ENCODE measurements around the gene HYAL1.
"Not testable (repeated sequence)": the region's sequence is repeated elsewhere in the genome, so short reads cannot be mapped to it uniquely, and the experiment has no call there.

HYAL1 gene

DNA sequence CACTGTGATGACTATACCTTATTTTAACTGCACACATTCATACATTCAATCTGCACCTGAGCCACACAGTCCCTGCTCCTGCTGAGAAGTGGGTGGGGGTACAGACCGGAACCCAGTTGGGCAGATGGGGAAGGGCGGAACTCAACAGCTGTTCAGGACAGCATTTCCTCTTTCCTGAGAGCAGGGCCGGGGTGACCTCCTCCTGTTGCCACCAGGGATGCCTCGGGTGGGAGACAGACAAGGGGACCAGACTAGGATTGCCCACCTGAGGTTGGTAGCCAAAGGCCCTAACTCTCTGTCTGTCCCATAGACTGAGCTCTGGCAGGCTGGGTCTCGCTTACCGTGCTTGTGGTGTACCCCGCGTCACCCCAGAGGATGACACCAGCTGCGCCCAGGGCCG, 15.2 kb upstream of the HYAL1 start:
- no peak for DNase-seq (ENCODE audit: low read depth, low spot score)

DNA sequence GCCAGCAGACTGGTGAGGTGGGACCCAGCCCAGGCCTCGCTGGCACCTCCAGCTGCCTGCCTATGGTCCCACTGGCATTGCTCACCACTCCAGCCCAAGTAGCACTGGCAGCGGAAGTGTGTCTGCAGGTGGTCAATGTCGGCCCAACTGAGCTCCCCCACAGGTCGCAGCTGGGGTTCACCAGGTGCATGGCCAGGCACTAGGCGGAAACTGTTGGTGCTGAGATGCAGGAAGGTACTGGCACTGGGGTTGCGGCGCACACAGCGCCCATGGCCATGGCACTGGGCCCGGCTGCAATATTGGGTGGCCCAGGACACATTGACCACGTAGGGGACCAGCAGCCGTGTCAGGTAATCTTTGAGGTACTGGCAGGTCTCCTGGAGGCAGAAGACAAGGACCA, 14.8 kb upstream of the HYAL1 start:
- no peak for DNase-seq (ENCODE audit: low read depth, low spot score)

DNA sequence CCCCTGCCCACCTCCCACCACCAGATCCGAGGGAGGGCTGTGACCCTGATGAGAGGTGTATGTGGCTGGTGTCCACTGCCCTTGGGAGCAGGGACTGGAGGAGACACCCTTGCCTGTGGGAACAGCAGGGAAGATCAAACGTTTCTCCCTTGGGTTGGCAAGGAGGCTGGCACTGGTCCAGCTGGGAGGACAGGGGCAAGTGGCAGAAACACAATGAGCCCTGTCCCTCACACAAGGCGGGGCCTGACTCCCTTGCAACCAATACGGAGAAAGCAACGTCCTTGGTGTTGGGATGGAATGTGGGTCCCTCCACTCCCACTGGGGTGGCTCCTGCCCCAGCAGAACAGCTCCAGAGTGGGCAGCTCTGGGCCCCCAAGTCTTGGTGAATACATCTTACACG, 13.9 kb upstream of the HYAL1 start:
- DNase-seq (ENCODE audit: low read depth, low spot score): no peak

DNA sequence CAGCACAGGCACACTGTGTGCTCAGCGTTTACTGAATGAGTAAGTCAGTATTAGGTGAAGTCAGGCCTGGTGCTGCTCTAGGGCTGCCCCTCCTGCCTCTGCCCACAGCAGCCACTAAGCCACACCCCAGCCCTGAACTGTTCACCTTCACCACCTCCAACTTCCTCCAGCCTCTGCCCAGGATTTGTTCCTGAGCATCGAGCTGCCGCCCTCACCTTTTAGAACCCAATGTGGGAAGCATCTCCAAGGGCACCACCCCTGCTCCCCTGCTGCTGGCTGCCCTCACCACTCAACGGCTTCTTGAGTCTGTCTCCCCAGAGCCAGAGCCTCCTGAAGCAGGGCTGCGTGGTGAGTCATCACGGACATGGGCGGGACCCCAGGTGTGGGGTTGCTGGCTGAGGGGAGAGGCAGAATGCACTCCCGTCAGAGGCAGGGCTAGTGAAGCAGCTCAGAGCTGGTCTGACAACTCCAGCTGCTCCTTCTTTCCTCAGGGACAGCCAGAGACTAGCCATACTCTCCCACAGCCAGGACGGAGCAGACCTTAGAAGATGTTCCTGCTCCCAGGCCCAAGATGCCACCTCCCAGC, 13.4 kb upstream of the HYAL1 start:
- no peak for DNase-seq (ENCODE audit: low read depth, low spot score)

DNA sequence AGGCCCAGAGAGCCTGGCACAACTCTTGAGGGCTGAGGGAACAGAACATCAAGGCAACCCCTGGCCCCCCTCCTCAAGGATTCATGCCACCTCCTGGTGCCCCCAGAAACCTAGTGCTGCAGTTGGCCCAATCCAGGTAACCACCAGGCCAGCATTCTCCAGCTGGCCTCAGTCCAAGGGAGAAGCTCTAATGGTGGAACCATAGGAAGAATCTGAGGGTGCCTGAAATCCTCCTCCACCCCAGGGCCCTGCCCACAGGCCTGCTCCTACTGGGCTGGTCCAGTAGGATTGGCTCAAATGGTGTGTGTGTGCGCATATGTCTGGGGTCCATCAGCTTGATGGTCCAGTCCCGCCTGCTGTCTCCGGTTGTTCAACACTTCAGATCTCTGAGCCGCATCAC, 11.4 kb upstream of the HYAL1 start:
- DNase-seq (ENCODE audit: low read depth, low spot score): no peak

DNA sequence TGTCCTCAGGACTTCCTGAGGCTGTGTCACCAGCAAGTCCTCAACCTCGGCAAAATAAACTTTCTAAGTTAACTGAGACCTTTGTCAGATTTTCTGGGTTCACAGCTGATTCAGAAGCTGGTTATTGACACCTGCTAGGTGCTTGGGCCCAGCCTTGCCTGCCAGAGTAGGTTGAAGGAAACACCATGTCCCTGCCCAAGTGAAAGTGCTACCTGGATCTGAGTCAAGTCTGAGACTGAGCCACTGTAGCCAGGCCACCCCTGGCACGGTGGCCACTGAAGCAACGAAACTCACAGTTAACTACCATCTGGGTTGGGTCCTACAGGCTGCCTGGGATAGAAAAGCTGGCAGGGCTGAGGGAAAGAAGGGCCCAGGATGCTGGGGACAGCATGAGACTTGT, 11.0 kb upstream of the HYAL1 start:
- DNase-seq (ENCODE audit: low read depth, low spot score): no peak

DNA sequence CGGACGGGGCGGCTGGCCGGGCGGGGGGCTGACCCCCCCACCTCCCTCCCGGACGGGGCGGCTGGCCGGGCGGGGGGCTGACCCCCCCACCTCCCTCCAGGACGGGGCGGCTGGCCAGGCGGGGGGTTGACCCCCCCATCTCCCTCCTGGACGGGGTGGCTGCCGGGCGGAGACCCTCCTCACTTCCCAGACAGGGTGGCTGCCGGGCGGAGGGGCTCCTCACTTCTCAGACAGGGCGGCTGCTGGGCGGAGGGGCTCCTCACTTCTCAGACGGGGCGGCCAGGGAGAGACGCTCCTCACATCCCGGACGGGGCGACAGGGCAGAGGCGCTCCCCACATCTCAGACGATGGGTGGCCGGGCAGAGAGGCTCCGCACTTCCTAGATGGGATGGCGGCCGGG, 8.7 kb upstream of the HYAL1 start:
- DNase-seq (ENCODE audit: low read depth, low spot score): not testable (repeated sequence)

DNA sequence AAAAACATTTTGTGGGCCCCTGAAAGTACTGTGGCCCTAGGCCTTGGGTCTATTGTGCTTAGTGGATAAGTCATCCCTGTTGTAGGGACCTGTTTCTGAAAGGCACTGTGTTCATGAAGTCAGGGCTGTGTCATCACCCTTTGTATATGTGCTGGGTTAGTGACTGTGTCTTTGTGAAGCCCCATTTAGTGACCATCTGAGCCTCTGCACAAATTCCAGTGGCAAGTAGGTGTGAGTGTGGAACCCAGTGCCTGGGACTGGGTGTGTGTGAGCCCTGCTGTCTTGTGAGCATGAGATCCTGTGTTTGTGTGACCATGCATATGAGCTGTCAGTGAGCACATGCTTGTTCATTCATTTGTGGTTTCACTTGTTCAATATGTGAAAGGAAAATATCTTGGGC, 1.2 kb upstream of the HYAL1 start:
- DNase-seq (ENCODE audit: low read depth, low spot score): no peak

DNA sequence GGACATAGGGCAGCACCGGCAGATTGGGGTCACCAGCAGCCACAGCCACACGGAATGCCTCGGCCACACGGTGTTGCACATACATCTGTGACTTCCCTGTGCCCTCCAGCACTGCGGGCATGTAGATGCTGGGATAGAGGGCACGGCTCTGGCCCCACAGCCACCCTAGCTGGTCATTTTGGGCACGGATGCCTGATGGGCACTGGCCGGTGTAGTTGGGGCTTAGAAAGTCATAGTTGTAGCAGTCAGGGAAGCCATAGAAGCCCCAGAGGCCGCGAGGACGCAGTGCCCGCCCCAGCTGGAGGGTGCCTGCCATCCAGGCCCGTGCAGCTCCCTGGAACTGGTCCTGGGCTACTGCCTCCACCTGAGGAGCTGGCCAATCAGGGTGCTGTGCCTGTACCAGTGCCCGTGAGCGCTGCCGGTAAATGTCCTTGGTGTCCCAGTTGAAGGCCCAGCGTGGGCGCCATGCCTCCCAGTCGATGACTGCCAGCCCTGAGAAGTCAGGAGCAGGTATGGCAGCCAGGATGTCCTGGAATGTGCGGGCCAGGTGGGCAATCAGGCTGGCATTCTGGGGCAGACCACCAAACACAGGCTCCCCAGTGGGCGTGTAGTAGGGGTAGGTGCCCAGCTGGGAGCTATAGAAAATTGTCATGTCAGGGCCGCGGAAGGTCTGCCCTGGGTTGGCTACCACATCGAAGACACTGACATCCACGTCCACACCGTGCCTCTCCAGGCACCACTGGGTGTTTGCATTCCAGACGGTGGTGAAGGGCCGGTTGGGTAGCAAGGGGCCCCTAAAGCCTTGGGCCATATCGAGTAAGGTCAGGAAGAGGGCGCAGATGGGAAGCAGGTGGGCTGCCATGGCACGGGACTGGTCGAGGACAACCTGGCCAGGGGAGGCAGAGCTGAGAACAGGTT, 1.0 kb downstream of the HYAL1 start:
- DNase-seq (ENCODE audit: low read depth, low spot score): no peak

DNA sequence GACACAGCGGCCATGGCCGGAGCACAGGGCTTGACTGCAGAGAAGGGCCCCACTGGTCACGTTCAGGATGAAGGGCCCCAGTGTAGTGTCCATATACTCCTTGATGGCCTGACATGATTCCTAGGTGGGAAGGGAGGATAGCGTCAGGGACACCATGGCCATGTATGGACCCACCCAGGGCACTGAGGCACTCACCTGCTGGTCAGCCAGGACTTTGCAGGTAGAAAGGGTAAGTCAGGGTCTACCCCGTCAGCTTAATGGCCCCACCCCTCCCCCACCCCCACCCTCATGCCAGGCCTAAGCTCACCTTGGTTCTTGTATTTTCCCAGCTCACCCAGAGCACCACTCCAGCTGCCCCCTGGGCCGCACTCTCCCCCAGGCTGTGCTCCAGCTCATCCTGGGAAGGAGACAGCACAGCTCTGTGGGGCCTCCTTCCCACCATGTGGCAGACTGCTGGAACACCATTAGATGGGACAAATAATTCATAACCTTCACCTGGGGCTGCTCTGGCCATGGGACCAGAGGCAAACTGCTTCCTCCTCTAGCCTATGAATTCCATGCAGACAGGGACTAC, 2.6 kb downstream of the HYAL1 start:
- no peak for DNase-seq (ENCODE audit: low read depth, low spot score)

DNA sequence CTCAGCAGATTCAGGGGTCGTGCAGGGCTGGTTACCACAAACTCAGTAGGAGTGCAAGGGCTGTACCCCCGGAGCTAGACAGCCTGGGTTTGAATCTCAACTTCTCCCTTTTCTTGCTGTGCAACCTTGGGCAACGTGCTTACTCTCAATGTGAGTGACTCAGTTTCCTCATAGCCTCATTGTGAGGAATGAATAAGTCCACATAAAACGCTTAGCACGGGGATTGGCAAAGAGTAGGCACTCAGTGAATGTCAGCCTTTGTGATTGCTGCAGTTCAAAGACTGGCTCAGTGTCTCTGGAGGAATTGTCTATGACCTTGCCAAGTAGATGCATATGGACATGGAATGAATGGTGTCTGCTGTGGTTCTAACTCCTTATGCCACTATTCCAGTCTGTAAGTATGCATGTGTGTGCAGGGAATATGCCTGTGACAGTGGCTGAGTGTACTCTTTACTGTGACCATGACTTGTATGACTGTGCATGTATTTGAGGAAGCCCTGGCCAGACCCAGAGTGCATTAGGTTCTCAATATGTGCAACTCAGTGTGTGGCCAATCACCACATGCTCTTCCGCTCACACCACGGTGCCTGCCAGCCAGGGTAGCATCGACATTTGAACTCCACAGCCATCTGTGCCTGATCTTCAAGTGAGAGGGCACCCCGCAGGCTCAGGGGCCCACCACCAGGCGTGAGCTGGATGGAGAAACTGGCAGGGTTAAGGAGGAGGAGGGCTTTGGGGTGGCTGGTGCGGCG, 3.3 kb downstream of the HYAL1 start:
- no peak for DNase-seq (ENCODE audit: low read depth, low spot score)

DNA sequence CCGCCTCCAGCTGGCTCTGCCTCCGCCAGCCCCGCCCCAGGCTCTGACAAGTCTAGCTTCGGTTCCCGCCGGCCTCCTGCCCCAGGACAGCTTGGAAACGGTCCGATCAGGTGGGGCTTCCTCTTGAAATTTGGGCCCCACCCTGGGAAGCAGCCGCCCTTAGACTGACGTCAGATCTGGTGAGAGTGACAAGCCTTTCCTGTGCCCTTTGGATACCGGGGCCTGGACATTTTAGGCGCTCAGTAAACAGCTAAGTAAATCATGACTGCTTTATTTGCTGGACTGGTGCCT, 3.8 kb downstream of the HYAL1 start:
- no peak for DNase-seq (ENCODE audit: low read depth, low spot score)

DNA sequence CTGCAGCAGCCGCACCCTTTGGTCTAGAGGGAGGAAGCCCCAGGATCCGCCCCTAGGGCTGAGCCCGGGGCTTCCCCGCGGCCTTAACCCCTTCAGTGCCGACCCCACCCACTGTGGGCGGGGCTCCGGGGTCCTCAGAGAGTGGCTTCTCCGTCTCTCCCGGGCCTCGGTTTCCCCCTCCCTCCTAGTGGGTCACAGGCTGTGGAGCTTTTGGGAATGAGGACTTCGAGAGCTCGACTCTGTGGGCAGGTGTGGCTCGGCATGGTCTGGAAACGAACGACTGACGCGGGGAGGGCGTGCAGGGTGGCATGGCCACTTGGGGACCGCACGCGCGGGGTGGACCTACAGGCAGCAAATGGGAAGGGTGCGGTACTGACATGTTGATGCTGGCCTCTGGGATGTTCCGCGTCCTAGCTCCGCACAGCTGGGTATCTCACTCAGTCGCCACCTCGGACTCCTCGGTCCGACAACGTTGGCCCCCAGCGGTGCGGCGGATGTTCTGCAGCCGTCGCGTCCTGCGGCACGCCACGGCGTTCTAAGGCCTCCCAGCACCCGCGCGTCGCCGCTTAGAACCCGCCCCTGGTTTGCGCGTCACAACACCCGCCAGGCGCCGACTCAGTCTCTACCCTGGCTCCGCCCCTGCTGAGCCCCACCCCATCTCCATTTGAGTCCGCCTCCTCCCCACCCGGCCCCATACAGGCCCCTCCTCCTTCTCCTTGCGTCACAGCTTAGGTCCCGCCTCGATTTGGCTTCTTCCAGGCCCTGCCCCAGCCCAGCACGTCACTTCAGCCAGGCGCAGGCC, 4.3 kb downstream of the HYAL1 start, which contains the start of the genes HYAL3 and NAA80:
HYAL3 (minus strand) TSS at position 570 of the 802 bp plus-strand sequence. CDS start 3,803 bp downstream, outside the sequence.
NAA80 (minus strand) TSS at position 570 of the 802 bp plus-strand sequence. CDS start 1,942 bp downstream, outside the sequence.
- DNase-seq (ENCODE audit: low read depth, low spot score): peak; percentile 97

DNA sequence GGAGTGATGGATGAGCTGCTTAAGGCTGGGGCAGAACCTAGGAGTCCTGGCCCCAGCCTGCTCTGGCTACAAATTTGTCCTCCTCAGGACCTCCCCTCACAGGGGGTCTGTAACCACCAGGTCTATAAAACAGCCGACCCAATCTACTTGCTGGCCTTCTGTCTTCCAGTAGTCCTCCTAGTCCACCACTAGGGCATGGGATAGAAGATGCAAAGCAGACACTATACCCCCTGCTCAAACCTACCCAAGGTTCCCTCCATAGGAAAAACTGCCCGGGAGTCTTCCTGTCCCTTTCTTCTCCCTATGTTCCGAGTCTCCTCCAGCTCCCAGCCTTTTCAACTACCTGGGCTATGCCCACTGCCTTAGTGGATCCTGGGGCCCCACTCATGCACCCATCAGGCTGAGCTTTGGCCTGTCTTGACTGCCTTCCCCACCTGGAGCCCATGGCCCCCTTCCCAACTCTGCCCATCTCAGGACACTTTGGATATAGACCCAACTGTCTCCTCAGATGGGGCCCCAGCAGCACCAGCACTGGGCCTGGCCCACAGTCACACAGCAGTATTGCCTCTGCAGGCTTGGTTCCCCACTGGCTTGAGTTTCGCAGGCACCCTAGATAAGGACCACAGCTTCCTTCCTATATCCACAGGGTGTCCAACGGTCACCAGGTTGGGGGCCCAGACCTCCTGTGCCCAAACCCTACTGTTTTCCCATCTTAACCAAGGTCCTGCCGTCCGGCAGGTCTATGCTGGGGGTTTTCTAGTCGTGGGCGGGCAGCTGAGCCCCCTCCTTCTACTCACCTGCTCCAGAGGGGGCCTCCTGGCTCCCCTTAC, 5.3 kb downstream of the HYAL1 start:
- no peak for DNase-seq (ENCODE audit: low read depth, low spot score)

DNA sequence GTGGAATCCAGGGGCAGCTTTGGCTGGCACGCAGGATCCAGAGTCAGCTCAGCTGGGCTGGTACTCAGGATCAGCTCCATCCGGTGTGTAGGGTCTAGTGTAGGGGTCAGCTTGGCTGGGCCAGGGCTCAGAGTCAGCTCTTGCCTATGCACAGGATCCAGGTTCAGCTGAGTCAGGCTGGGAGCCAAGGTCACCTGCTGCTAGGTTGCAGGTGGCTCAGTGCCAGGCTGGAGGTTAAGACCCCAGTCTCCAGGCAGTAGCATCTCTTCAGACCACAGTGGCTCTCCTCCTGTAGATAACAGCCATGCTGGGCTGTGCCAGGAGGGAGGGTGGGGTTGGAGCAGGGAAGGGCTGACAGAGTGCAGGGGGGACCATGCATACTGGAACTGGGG, 6.0 kb downstream of the HYAL1 start:
- no peak for DNase-seq (ENCODE audit: low read depth, low spot score)

DNA sequence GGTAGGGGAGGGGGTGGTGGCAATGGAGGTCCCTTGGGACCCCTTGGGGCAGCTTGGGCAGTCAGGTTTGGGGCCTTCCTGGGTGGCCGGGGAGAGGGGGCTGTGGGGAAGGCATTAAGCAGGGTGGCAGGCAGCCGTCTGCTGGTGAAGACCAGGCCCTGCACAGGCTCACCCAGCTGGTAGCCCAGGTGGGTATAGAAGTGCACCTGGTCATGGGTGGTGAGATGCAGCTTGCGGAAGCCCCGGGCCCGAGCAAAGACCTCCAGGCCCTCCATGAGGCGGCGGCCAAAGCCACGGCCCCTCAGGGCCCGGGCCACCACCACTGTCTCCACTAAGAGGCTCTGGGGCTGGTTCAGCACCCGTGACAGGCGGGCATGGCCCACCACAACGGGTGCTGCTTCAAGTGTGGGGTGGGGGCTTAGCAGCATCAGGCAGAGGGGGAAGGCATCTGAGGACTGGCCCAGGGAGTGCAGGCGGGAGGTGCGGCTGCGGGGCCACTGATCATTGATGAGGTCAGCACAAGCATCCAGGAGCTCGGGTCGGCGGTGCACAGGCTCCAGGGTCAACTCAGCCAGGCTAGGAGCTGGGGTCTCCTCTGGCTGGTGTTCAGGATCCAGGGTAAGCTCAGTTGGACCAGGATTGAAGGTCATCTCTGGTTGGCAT, 6.5 kb downstream of the HYAL1 start:
- DNase-seq (ENCODE audit: low read depth, low spot score): no peak

DNA sequence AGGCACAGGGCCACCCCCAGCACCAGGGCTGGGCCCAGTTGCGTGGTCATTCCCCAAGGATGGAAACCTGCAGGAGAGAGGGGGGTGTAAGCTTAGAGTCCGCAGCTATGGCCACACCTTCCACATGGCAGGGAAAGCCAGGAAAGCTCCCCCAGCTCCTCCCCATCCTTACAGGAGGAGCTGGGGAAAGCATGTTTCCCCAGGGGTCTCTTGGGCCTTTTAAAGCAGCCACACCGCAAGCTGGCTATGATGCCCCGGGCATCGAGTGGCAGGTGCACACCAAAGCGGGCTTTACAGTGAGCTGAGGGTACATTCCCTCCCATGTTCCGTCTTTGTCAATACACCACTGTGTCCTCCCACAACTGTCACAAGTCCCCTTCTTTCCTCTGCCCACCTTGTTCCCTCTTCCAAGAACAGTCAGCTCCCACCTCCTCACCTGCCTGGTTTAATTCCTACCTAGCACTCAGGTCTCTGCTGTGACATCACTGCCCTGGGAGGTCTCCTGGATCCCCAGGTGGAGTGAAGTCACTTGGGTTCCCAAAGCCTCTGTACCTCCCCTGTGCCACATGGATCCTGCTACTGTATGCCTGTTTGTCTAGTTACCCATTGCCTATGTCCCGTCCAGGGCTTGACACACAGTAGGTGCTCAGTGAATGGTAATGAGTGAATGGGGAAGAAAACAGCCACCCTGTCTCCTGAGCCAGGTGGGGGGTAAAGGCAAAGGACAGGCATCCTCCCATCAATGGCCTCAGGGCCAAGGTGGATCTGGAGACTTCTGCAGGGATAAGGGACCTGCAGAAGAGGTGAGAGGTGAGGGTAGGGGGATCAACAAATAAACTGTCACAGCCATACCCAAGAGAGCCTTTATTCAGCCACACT, 7.6 kb downstream of the HYAL1 start:
- DNase-seq (ENCODE audit: low read depth, low spot score): no peak

DNA sequence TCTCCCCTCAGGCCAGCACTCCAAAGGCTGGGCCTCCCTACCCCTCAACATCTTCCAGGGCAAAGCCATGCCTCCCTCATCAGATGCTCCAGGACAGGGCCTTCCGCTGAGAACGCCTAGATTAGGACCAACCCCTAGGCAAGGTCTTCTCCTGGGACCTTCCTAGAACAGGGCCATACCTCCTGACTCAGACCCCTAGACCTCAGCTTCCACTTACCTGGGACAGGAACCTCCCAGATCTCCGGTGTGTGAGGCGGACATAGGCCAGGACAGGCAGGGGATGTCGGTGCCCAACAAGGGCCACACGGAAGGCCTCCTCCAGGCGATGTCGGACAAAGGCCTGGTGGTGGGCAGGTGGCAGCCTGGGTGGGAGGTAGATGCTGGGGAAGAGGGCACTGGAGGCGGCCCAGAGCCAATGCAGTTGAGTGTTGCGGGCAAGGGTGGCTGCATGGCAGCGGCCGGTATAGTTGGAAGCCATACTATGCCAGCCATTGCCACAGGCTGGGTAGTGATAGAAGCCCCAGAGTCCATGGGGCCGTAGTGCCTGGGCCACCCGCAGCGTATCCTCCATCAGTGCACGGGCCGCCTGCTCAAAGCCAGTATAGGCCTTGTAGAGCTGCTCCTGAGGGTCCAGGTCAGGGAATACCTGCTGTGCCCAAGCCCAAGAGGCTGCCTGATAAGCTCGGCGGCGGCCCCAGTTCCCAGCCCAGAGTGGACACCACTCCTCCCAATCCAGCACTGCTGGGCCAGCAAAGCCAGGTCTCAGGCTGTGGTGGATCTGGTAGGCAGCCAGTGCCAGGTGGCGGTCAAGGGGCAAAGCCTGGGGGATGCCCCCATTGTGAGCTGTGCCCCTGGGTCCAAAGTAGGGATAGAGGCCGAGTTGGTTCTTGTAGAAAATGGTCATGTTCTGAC, 8.6 kb downstream of the HYAL1 start:
- no peak for DNase-seq (ENCODE audit: low read depth, low spot score)
